Breast epithelium (tissue), 4 donors: ENCODE measurements around the gene VEZF1. TPM values are rescaled to one million over a fixed set of nuclear protein-coding genes. Genes with fewer than 3 reads are reported as not detected.
"Not testable (repeated sequence)": the region's sequence is repeated elsewhere in the genome, so short reads cannot be mapped to it uniquely, and the experiment has no call there.

Experiments
- DNase-seq, 2 donors: peaks; one replicate each; pipeline ENCODE4 v3.0.0-alpha.2; 2019; ENCODE audit warnings: low spot score in 2 of 2
- H3K27ac ChIP-seq, 2 donors: fragments of 200-600 bp; sonication (generic) in 1 of 2; one replicate each; pipeline ENCODE4 v1.5.1; 2016 to 2019; ENCODE audit warnings: mild to moderate bottlenecking in 1 of 2
- H3K27me3 ChIP-seq, 2 donors: fragments of 200-600 bp; sonication (generic) in 1 of 2; one replicate each; pipeline versions ENCODE4 v1.5.1 to v1.6.0; 2017 to 2019; ENCODE audit warnings: control low read depth in 1 of 2, mild to moderate bottlenecking in 1 of 2
- H3K36me3 ChIP-seq: fragments of 200-600 bp; one replicate; pipeline ENCODE4 v1.5.1; 2019
- H3K4me1 ChIP-seq, 2 donors: fragments of 200-600 bp; sonication (generic); one replicate each; pipeline ENCODE4 v1.5.1; 2016 to 2019; ENCODE audit warnings: control low read depth in 1 of 2
- H3K4me3 ChIP-seq, 3 donors: fragments of 200-600 bp; sonication (generic); 1 replicate in 2 of 3; 2 replicates in 1 of 3; pipeline ENCODE4 v1.5.1; 2016 to 2019; ENCODE audit warnings: mild to moderate bottlenecking in 3 of 3, moderate library complexity in 2 of 3
- H3K9me3 ChIP-seq, 2 donors: fragments of 200-600 bp; sonication (generic) in 1 of 2; one replicate each; pipeline ENCODE4 v1.5.1; 2016 to 2019; ENCODE audit warnings: control low read depth in 1 of 2
- CTCF ChIP-seq, 3 donors: fragments of 450-650 bp; IDR thresholded peaks; one replicate each; pipeline ENCODE4 v1.5.1; 2016 to 2017; ENCODE audit warnings: antibody characterized with exemption in 3 of 3, mild to moderate bottlenecking in 3 of 3, moderate library complexity in 3 of 3
- POLR2A ChIP-seq: fragments of 450-650 bp; IDR thresholded peaks from one replicate; pipeline ENCODE4 v1.6.1; 2016; ENCODE audit warnings: antibody characterized with exemption, mild to moderate bottlenecking, moderate library complexity
- POLR2AphosphoS5 ChIP-seq, 3 donors: sonication (generic); formaldehyde crosslinking; IDR thresholded peaks; one replicate each; pipeline ENCODE4 v1.6.1; 2017; ENCODE audit warnings: antibody characterized with exemption in 3 of 3
- intact Hi-C: fragments of 100-400 bp; cut with DNase I; formaldehyde crosslinking; loops from one replicate; pipeline ENCODE4 v1.15.1; 2023; ENCODE audit warnings: low total_unique reads
- total RNA-seq, 3 donors: library from RNA; depleted of rRNA; stranded (reverse); fragments of >200 nt; gene quantifications; one replicate each; pipeline ENCODE4 v1.1.0, GENCODE V29; 2016

Gene VEZF1
- total RNA-seq, 3 donors from 2014 or later, result 55.5 to 76.5 (median 66.9) TPM

GRCh38 chr17:57982452-57983170 is 5.4 kb downstream of the VEZF1 start:
- no peak for DNase-seq
- intact Hi-C loops, result no loop called here
- TF ChIP-seq CTCF (IDR thresholded peaks at IDR 0.05) (no peak), POLR2A (no peak), POLR2AphosphoS5 (IDR thresholded peaks at IDR 0.05) (no peak)
- Histone ChIP-seq H3K27me3 (no peaks in the 10 kb centered on the region), H3K4me3 (peak overlapping the region in 1 of 3 donors; percentile 8), H3K9me3 (no peaks in the 10 kb centered on the region), H3K4me1 (peaks cover 9 to 16% of the 10 kb centered on the region in 2 donors), H3K36me3 (no peaks in the 10 kb centered on the region), H3K27ac (no peak overlapping the region)

GRCh38 chr17:57980522-57980921 is 7.5 kb downstream of the VEZF1 start:
- Histone ChIP-seq H3K27ac (no peak overlapping the region), H3K36me3 (peaks cover 6% of the 10 kb centered on the region), H3K4me3 (no peak overlapping the region), H3K27me3 (no peaks in the 10 kb centered on the region), H3K4me1 (peaks cover 9 to 18% of the 10 kb centered on the region in 2 donors), H3K9me3 (no peaks in the 10 kb centered on the region)
- TF ChIP-seq POLR2AphosphoS5 (IDR thresholded peaks at IDR 0.05) (no peak), POLR2A (no peak), CTCF (IDR thresholded peaks at IDR 0.05) (no peak)
- no peak for DNase-seq
- intact Hi-C loops, result no loop called here

- H3K4me1 ChIP-seq, result peaks cover 9 to 10% of the 10 kb centered on the region in 2 donors
Observed at GRCh38 chr17:57979076-57979475, 9.0 kb downstream of the VEZF1 start.

GRCh38 chr17:57976594-57976993 is 11.5 kb downstream of the VEZF1 start:
- H3K36me3 ChIP-seq, result peaks cover 6% of the 10 kb centered on the region
- no peak for DNase-seq
- H3K4me3 ChIP-seq, result no peak overlapping the region
- peaks cover 0 to 4% of the 10 kb centered on the region in 2 donors for H3K4me1 ChIP-seq
- no peaks in the 10 kb centered on the region for H3K27me3 ChIP-seq
- intact Hi-C loops, result no loop called here
- H3K9me3 ChIP-seq, result no peaks in the 10 kb centered on the region
- no peak overlapping the region for H3K27ac ChIP-seq
- TF ChIP-seq CTCF (IDR thresholded peaks at IDR 0.05) (no peak), POLR2AphosphoS5 (IDR thresholded peaks at IDR 0.05) (no peak), POLR2A (no peak)

More at GRCh38 chr17:57979076-57979475, 9.0 kb downstream of the VEZF1 start:
- Histone ChIP-seq H3K27me3 (no peaks in the 10 kb centered on the region), H3K36me3 (peaks cover 6% of the 10 kb centered on the region), H3K9me3 (no peaks in the 10 kb centered on the region), H3K27ac (no peak overlapping the region), H3K4me3 (no peak overlapping the region)
- intact Hi-C loops, result no loop called here
- DNase-seq, result no peak
- TF ChIP-seq CTCF (IDR thresholded peaks at IDR 0.05) (no peak), POLR2AphosphoS5 (IDR thresholded peaks at IDR 0.05) (no peak), POLR2A (no peak)

GRCh38 chr17:57975044-57975443 is 13.0 kb downstream of the VEZF1 start:
- Histone ChIP-seq H3K36me3 (peaks cover 6% of the 10 kb centered on the region), H3K27me3 (no peaks in the 10 kb centered on the region), H3K27ac (peak overlapping the region in 1 of 2 donors; percentile 40), H3K4me3 (no peak overlapping the region), H3K4me1 (peaks cover 0 to 4% of the 10 kb centered on the region in 2 donors), H3K9me3 (no peaks in the 10 kb centered on the region)
- intact Hi-C loops, result no loop called here
- no peak for TF ChIP-seq POLR2AphosphoS5 (IDR thresholded peaks at IDR 0.05)
- no peak for TF ChIP-seq POLR2A
- TF ChIP-seq CTCF (IDR thresholded peaks at IDR 0.05), result no peak
- no peak for DNase-seq

GRCh38 chr17:57974053-57974824 is 13.8 kb downstream of the VEZF1 start:
- intact Hi-C loops, H3K27me3 ChIP-seq, H3K36me3 ChIP-seq, DNase-seq, H3K9me3 ChIP-seq, H3K4me1 ChIP-seq, H3K4me3 ChIP-seq: not testable (repeated sequence)
- H3K27ac ChIP-seq, result peak overlapping the region in 1 of 2 donors; percentile 40
